HG03469 (cell line): ENCODE measurements around the gene AQP5.

Experiments used
- ATAC-seq: cut with Tn5 transposase; IDR thresholded peaks from one replicate; pipeline ENCODE4 v1.9.1; 2021; ENCODE audit warnings: mild to moderate bottlenecking, moderate library complexity, moderate number of reproducible peaks; ENCODE audit not compliant: unreplicated experiment

AQP5 gene

GRCh38 chr12:49963976-49964815 is 2.5 kb downstream of the AQP5 start:
- ATAC-seq = no peak

GRCh38 chr12:49964849-49965624 is 3.4 kb downstream of the AQP5 start:
- no peak for ATAC-seq

GRCh38 chr12:49965836-49966235 is 4.2 kb downstream of the AQP5 start:
- ATAC-seq = no peak

GRCh38 chr12:49966511-49967041 is 4.9 kb downstream of the AQP5 start:
- no peak for ATAC-seq

- ATAC-seq = no peak
Observed at GRCh38 chr12:49967042-49967776, 5.5 kb downstream of the AQP5 start.

GRCh38 chr12:49967777-49968250 is 6.1 kb downstream of the AQP5 start:
- ATAC-seq = no peak

GRCh38 chr12:49968471-49968870 is 6.8 kb downstream of the AQP5 start:
- ATAC-seq = no peak

GRCh38 chr12:49969027-49969426 is 7.4 kb downstream of the AQP5 start:
- ATAC-seq = no peak

- no peak for ATAC-seq
Observed at GRCh38 chr12:49969651-49970429, 8.2 kb downstream of the AQP5 start.

- ATAC-seq = no peak
Observed at GRCh38 chr12:49970658-49971057, 9.0 kb downstream of the AQP5 start.

GRCh38 chr12:49971141-49971540 is 9.5 kb downstream of the AQP5 start:
- ATAC-seq = no peak

- ATAC-seq = no peak
Observed at GRCh38 chr12:49972129-49972528, 10.5 kb downstream of the AQP5 start.

- no peak for ATAC-seq
Observed at GRCh38 chr12:49972641-49973360, 11.1 kb downstream of the AQP5 start, which contains the start of gene AQP6. Gene AQP6, plus strand, starts transcription at chr12:49972947. Its CDS starts 227 bp downstream, at chr12:49973174.

GRCh38 chr12:49973361-49973830 is 11.7 kb downstream of the AQP5 start:
- no peak for ATAC-seq

- ATAC-seq = no peak
Observed at GRCh38 chr12:49974231-49974675, 12.6 kb downstream of the AQP5 start.

GRCh38 chr12:49974677-49975317 is 13.1 kb downstream of the AQP5 start:
- no peak for ATAC-seq

- no peak for ATAC-seq
Observed at GRCh38 chr12:49975318-49975761, 13.7 kb downstream of the AQP5 start.

- no peak for ATAC-seq
Observed at GRCh38 chr12:49976557-49976956, 14.9 kb downstream of the AQP5 start.

- no peak for ATAC-seq
Observed at GRCh38 chr12:49978125-49978524, 16.5 kb downstream of the AQP5 start.
